ENCODE measurements around the gene COMTD1. TPM values are rescaled to one million over a fixed set of nuclear protein-coding genes. Genes with fewer than 3 reads are reported as not detected.
"Not testable (repeated sequence)": the region's sequence is repeated elsewhere in the genome, so short reads cannot be mapped to it uniquely, and the experiment has no call there.

The COMTD1 gene
- total RNA-seq, 2 experiments from 2014 or later, result 39.8 to 43.2 TPM

DNA sequence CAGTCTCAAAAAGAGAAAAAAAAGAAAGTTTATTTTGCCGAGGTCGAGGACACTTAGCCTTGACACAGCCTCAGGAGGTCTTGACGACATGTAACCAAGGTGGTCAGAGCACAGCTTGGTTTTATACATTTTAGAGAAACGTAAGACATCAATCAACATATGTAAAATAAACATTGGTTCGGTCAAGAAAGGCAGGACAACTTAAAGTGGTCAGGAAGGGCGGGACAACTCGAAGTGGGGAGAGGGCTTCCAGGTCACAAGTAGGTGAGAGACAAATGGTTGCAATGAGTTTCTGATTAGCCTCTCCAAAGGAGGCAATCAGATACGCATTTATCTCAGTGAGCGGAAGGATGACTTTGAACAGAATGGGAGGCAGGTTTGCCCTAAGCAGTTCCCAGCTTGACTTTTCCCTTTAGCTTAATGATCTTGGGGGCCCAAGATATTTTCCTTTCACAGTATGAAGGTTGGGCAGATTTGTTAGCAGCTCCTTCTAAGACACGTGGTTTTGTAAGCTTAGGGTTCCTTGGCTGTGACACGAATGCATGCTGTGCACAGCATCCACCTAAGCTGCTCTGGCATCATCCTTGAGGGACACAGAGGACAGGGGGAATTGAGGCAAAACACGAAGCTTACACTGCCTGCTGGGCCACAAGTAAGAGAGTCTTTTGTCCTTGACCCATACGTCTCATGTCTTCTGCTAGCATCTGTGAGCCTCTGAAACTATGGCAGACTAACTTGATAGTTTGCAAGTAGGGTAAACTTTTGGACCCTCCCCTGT is 28.5 kb downstream of the COMTD1 start:
- Mint-ChIP-seq H3K9me3 (ENCODE audit: low read depth) (no peaks in the 10 kb centered on the region), H3K4me3 (no peak overlapping the region), H3K36me3 (peaks cover 9% of the 10 kb centered on the region), H3K4me1 (peaks cover 32% of the 10 kb centered on the region), H3K27ac (no peak overlapping the region), H3K27me3 (no peaks in the 10 kb centered on the region)
- CTCF ChIA-PET, result interaction anchor here (1.5 to 5.1 kb wide), 3 partner anchors 19 to 28 kb away, joined by 3 to 22 read pairs (median 21); partner anchors contain the start of gene COMTD1
- no peak for DNase-seq
- ATAC-seq, result no peak

GRCh38 chr10:75206638-75207037 is 29.1 kb downstream of the COMTD1 start:
- H3K9me3 Mint-ChIP-seq (ENCODE audit: low read depth); H3K4me3 Mint-ChIP-seq; H3K27me3 Mint-ChIP-seq; H3K27ac Mint-ChIP-seq; ATAC-seq; DNase-seq; H3K36me3 Mint-ChIP-seq: not testable (repeated sequence)
- peaks cover 25% of the 10 kb centered on the region for H3K4me1 Mint-ChIP-seq
- CTCF ChIA-PET, result interaction anchor here (1.5 to 5.1 kb wide), 3 partner anchors 19 to 29 kb away, joined by 3 to 22 read pairs (median 21); partner anchors contain the start of gene COMTD1

DNA sequence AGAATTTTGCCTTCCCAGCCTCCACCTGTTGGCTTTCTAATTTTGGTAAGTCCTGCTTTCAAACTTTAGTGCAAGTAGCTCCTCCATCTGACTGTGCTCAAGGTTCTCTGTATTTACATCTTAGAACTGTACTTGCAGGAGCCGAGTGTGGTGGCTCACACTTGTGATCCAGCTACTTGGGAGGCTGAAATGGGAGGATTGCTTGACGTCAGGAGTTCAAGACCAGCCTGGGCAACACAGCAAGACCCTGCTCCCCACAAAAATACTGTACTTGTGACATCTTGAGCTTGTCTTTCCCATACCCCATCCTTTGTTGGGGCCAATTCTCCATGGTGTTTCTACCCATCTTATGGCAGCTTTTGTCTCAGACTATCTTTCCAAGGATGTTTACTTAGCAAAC is 29.8 kb downstream of the COMTD1 start:
- ATAC-seq (no peak), DNase-seq (no peak)
- Mint-ChIP-seq H3K27ac (no peak overlapping the region), H3K27me3 (no peaks in the 10 kb centered on the region), H3K4me3 (no peak overlapping the region), H3K4me1 (peaks cover 21% of the 10 kb centered on the region), H3K36me3 (no peaks in the 10 kb centered on the region), H3K9me3 (ENCODE audit: low read depth) (no peaks in the 10 kb centered on the region)
- CTCF ChIA-PET, result interaction anchor here (1.2 to 5.1 kb wide), 3 partner anchors 15 to 30 kb away, joined by 4 to 22 read pairs (median 21); partner anchors contain the start of gene COMTD1

GRCh38 chr10:75203724-75204123 is 32.0 kb downstream of the COMTD1 start:
- H3K4me3 Mint-ChIP-seq, result no peak overlapping the region
- no peak for ATAC-seq
- no peaks in the 10 kb centered on the region for H3K36me3 Mint-ChIP-seq
- DNase-seq, result no peak
- CTCF ChIA-PET, result interaction anchor here (1.3 to 5.1 kb wide), 3 partner anchors 16 to 32 kb away, joined by 5 to 22 read pairs (median 8); partner anchors contain the start of gene COMTD1
- H3K4me1 Mint-ChIP-seq, result peaks cover 14% of the 10 kb centered on the region
- no peaks in the 10 kb centered on the region for H3K9me3 Mint-ChIP-seq (ENCODE audit: low read depth)
- H3K27me3 Mint-ChIP-seq, result no peaks in the 10 kb centered on the region
- H3K27ac Mint-ChIP-seq, result no peak overlapping the region

DNA sequence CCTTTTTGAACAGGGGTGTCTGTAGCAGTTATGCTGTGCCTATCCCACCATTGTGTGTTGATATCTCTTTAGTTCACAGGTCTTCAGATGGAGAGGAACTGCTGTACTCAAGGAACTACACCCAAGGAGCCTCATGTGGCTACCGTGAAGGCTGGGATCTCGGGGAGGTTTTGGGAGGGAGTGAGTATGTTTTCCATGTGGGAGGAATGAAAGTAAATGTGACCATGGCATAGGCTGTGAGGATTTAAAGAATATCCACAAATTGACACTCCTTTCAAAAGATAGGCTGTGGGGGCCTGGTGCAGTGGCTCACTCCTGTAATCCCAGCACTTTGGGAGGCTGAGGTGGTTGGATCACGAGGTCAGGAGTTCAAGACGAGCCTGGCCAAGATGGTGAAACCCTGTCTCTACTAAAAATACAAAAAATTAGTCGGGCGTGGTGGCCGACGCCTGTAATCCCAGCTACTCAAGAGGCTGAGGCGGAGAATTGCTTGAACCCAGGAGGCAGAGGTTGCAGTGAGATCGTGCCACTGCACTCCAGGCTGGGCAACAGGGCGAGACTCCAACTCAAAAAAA is 32.6 kb downstream of the COMTD1 start:
- not testable (repeated sequence) for H3K27me3 Mint-ChIP-seq; H3K4me1 Mint-ChIP-seq; DNase-seq; H3K27ac Mint-ChIP-seq; ATAC-seq; H3K9me3 Mint-ChIP-seq (ENCODE audit: low read depth); H3K4me3 Mint-ChIP-seq; H3K36me3 Mint-ChIP-seq
- CTCF ChIA-PET, result interaction anchor here (1.0 to 1.3 kb wide), 3 partner anchors 15 to 28 kb away, joined by 3 to 8 read pairs (median 5); no protein-coding TSS in a partner anchor

DNA sequence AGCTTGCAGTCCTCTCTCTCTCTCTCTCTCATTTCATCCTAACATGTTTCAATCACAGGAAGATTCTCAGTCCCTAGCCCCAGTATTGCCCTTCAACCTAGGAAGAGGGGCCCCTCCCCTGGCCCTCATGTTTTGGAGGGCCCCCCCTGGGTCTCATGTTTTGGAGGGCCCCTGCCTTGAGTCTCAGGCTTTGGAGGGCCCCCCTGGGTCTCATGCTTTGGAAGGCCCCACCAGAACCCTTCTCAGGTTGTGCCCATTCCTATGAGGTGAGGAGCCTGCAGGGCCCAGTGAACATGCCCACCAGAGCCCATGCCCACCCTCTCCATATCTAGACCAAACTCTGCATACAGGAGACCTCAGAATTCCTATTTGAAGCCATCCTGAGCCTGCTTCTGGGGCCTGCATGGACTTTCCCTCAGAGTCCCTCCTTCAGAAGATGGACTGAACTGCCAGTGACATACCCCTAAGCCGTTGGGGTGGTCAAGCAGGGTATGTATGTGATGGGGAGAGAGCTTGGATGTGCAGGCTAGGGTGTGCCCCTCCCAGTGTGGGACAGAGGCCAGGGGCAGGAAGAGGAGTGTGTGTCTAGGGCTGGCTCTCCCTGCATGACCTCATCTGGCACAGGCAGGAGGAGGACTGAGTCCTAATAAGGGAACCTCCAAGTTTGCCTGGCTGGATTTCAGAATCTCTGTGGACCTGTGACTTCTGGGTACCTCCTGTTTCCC is 33.3 kb downstream of the COMTD1 start:
- Mint-ChIP-seq H3K27me3 (no peaks in the 10 kb centered on the region), H3K36me3 (no peaks in the 10 kb centered on the region), H3K4me1 (peaks cover 3% of the 10 kb centered on the region), H3K4me3 (no peak overlapping the region), H3K9me3 (ENCODE audit: low read depth) (no peaks in the 10 kb centered on the region), H3K27ac (no peak overlapping the region)
- no peak for DNase-seq
- no peak for ATAC-seq
- CTCF ChIA-PET, result interaction anchor here (1.0 to 1.5 kb wide), 2 partner anchors 14 to 33 kb away, joined by 3 to 4 read pairs; partner anchors contain the start of gene COMTD1

DNA sequence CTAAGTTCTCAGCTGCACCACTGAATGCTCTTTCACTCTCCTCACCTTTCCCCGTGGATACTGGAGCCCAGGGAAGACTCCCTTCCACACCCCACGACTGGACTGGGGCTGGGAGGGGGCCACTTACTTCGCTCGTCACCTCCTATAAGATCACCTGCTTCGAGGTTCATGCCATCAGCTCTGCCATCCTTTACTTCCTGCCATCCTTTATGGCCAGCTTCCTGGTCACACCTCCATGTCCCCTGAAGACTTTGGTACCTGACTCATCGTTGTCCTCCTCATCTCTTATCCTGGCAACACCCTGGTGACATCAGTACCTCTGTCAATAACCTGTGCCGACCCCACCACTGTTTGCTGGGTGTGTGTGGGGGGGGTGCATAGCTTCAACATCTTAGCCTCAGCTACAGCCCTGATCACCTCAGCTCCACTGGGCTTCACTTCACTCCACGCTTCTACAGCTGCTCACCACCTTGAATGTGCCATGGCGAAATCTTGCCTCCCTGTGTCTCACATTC is 33.9 kb downstream of the COMTD1 start:
- Mint-ChIP-seq H3K27me3 (no peaks in the 10 kb centered on the region), H3K27ac (no peak overlapping the region), H3K4me1 (peaks cover 2% of the 10 kb centered on the region), H3K36me3 (no peaks in the 10 kb centered on the region), H3K4me3 (no peak overlapping the region), H3K9me3 (ENCODE audit: low read depth) (no peaks in the 10 kb centered on the region)
- no peak for DNase-seq
- CTCF ChIA-PET, result interaction anchor here (1.5 kb wide), 1 partner anchor 34 kb away, joined by 4 read pairs; the partner anchor contains the start of gene COMTD1
- no peak for ATAC-seq

GRCh38 chr10:75199949-75200348 is 35.8 kb downstream of the COMTD1 start:
- not testable (repeated sequence) for DNase-seq; ATAC-seq; H3K36me3 Mint-ChIP-seq; H3K9me3 Mint-ChIP-seq (ENCODE audit: low read depth); H3K4me1 Mint-ChIP-seq; H3K4me3 Mint-ChIP-seq; H3K27me3 Mint-ChIP-seq; H3K27ac Mint-ChIP-seq
- CTCF ChIA-PET, result interaction anchor here (1.3 to 5.4 kb wide), 3 partner anchors 12 to 36 kb away, joined by 3 to 46 read pairs (median 5); partner anchors contain the start of gene COMTD1

GRCh38 chr10:75197906-75198305 is 37.9 kb downstream of the COMTD1 start:
- CTCF ChIA-PET, result interaction anchor here (1.5 to 5.4 kb wide), 3 partner anchors 10 to 38 kb away, joined by 6 to 46 read pairs (median 9); partner anchors contain the start of genes COMTD1 and VDAC2
- ATAC-seq (no peak), DNase-seq (no peak)
- Mint-ChIP-seq H3K36me3 (peaks cover 2% of the 10 kb centered on the region), H3K4me1 (no peaks in the 10 kb centered on the region), H3K27me3 (no peaks in the 10 kb centered on the region), H3K4me3 (no peak overlapping the region), H3K27ac (no peak overlapping the region), H3K9me3 (ENCODE audit: low read depth) (no peaks in the 10 kb centered on the region)

DNA sequence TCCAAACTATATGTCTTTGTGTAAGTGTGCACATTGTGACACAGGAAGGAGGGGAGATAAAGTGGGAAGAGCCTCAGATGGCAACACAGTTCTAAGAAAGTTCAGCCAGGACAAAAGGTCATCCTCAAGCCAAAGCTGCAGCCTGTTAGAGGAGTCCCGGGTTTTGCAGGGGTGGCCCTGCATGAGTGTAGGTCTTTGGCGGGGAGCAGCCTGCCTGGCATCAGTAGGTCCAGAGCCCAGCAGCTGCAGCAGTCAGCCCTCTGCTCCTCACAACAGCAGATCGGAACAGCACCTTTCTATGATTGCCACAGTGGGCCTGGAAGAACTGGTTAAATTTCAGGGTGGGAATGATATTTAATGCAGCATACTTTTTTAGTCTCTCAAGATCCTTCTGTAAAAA is 38.7 kb downstream of the COMTD1 start:
- CTCF ChIA-PET, result interaction anchor here (1.0 to 5.4 kb wide), 5 partner anchors 9 to 39 kb away, joined by 3 to 46 read pairs (median 6); partner anchors contain the start of genes COMTD1 and VDAC2
- H3K4me1 Mint-ChIP-seq, result no peaks in the 10 kb centered on the region
- no peak overlapping the region for H3K4me3 Mint-ChIP-seq
- no peaks in the 10 kb centered on the region for H3K27me3 Mint-ChIP-seq
- peaks cover 2% of the 10 kb centered on the region for H3K36me3 Mint-ChIP-seq
- no peak for DNase-seq
- H3K27ac Mint-ChIP-seq, result no peak overlapping the region
- H3K9me3 Mint-ChIP-seq (ENCODE audit: low read depth), result no peaks in the 10 kb centered on the region
- no peak for ATAC-seq

DNA sequence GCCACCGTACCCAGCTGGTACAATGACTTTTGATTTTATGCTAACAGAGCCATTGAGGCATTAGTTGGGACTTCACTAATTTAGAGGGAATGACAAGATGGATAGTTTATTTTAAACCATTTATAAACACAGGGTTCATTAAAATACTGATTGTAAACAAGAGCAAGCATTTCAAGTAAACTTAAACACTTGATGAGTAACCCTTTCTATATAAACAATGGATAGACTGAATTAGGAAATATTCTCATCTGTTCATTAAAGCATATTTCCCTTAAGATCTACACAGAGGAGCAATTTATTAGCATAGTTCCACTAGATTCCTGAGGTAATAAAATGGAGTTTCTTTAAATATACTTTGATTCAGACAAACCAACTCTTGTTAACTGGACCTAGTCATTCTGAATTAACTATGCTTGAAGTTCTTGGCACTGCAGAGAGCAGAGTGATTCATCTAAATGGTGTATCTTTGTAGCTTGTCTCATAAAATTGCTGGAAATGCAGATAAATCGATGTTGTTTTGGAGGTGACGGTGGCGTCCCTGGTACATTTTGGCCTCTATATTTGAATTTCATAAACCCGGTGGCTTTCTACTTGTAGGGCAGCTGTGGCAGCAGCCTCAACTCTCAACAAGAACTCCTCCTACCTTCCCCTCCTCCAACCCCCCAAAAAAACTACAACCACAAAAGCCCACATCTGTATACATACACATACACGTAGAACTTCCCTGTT is 40.6 kb downstream of the COMTD1 start:
- Mint-ChIP-seq H3K4me1 (no peaks in the 10 kb centered on the region), H3K4me3 (no peak overlapping the region), H3K36me3 (peaks cover 2% of the 10 kb centered on the region), H3K27me3 (no peaks in the 10 kb centered on the region), H3K9me3 (ENCODE audit: low read depth) (no peaks in the 10 kb centered on the region), H3K27ac (no peak overlapping the region)
- ATAC-seq (no peak), DNase-seq (no peak)
- CTCF ChIA-PET, result interaction anchor here (0.9 to 2.8 kb wide), 5 partner anchors 15 to 41 kb away, joined by 3 to 9 read pairs (median 4); partner anchors contain the start of genes COMTD1 and VDAC2

DNA sequence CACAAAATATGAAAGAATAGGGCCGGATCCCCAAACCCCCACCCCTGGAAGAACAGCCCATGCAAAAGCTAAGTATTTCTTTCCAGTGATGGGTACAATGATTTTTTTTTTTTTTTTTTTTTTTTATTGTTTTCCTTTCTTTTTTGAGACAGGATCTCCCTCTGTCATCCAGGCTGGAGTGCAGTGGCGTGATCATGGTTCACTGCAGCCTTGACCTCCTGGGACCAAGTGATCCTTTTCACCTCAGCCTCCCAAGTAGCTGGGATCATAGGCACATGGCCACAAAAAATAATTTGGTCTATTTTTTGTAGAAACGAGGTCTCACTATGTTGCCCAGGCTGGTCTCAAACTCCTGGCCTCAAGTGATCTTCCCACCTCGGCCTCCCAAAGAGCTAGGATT is 41.1 kb downstream of the COMTD1 start:
- ATAC-seq; DNase-seq; H3K27me3 Mint-ChIP-seq; H3K36me3 Mint-ChIP-seq; H3K4me3 Mint-ChIP-seq; H3K4me1 Mint-ChIP-seq; H3K27ac Mint-ChIP-seq; H3K9me3 Mint-ChIP-seq (ENCODE audit: low read depth): not testable (repeated sequence)
- CTCF ChIA-PET, result interaction anchor here (0.7 to 1.1 kb wide), 3 partner anchors 16 to 41 kb away, joined by 3 to 4 read pairs (median 3); partner anchors contain the start of genes COMTD1 and VDAC2
